Measurements from ENCODE around the gene DENND11.

The DENND11 gene

DNA sequence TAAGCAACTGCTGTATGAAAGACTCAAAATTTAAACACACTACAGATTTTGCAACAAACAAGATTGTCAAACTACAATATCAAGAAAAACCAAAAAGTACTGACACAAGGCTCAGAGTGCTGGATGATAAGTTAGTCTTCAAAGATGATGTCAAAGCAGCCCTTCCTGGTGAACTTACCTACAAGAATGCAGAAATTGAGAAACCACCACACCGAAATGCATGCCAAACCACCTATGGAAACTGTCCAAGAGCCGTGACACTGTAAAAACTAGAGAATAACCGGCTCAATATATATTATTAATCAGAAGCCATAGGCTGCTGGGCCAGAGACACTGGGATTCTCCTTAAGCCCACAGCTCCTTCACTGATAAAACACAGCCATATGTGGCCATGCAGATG lies 25.3 kb downstream of the DENND11 start:
- DNase-seq = peak; percentile 63

DNA sequence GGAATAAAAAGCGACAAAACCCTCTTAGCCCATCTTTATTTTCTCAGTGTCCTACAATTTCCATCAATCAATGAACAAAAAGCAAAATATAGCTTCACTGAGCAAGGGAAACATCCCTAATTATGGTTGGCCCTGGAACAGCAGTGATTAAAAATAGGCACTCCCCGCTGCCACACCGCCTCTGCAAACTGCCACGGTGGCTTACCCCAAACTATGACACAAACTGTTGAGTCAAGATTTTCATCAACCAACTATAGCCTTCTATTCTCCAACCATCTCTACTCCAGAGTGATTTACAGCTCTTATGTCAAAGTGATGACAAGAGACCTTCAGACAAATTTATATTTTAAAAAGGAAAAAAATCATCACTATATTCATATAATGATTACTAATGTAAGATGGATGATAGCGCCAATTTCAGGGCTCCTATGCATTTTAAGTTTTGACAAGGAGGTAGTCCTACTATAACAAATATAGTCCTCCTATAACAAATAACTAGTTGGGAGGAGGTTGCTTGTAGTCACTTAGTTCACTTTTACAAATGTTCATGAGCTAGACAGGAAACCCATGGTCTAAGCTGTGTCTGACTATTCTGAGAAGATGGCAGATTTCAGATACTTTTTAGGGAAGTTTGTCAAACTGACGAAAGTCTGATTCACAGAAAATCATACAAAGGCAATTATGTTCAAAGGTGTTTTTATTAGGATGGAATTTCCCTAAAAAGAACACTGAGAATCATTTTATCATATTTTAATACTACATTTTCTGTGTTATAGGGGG lies 26.3 kb downstream of the DENND11 start:
- peak; percentile 78 for DNase-seq

DNA sequence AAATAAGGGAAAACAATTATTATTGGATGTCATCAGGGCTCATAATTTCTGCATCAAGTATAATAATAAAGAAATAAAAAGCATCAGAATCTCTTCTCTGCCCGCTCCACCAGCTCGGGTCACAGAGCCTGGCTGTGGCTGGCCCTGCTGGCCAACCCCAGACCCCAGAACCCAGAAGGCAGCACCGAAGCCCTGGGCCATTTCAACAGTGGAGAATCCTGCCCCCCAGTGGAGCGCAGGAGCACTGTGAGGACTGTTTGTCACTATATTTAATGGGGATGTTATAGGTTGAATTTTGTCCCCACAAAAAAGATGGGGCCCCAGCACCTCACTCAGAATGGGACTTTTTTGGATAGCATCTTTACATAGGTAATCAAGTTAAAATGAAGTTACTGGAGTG lies 27.3 kb downstream of the DENND11 start:
- peak; percentile 36 for DNase-seq

DNA sequence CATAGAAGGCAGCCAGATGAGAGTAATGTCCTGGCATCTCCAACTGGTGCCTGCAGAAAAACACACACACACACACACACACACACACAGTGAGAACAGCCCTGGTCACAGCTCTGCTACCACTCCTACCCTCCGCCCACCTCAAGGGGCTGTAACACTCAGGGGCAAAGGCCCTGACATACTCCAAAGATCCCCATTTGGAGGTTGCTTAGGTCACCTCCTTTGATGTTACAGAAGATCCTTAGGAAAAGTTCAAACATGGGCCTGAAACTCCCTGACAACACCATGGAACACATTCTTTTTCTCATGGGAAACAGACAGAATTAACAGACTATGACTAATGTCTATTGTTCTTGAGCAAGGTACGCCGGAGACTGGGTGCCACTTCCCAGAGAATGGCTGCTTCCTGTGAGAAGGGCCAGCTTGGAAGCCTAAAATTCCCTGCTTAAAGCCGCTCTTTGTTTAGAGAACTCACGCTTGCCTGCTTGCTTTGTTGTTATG lies 27.7 kb downstream of the DENND11 start:
- DNase-seq = no peak

DNA sequence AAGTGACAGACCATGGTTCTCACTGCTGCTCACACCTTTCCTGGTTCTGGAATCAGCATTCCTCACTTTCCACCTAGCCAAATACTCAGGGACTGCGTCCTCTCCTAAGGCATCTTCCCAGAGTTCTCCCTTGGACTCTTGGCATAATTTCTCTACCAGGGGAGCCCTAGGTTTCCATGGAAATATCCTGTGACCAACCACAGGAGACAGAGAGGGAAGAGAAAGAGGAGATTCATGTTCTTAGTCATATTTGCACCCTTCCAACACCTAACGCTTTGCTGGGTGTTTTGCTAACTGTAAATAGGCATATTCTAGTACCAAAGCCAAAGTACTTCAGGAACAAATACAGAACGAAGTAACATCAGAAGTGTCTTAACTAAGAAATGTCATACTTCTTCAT lies 28.6 kb downstream of the DENND11 start:
- DNase-seq = no peak

DNA sequence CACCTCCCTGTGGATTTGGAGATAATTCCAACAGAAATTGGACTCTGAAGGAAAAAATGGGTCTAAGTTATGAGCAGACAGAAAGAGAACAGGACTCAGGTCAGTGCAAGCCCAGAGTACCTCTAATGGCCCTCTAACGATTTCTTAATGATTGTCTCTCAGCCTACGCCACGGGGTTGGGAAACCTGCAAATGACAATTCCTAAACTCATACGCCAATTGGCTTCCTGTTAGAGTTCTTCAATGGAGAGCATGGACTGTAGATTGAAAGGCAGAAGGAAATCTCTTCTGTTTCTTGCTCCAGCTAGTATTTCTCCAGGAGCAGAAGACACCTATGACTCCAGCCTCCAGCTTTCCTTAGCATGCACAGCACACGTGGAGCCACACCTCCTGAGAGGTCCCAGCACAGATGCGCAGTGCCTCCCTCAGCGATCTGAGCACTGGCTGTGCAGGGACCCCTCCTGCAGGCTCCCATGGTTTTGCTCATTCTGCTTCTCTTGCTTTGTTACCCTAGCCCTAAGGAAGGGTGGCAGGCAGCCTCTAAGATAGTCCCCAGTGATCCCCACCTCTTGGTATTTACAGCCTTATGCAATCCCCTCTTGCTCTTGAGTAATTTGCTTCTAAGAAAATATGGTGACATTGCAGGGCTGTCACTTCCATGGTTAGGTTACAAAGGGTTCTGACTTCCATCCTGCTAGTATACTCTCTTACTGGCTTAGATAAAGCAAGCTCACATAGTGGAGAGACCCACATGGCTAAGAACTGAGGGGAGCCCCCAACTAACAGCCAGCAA lies 30.1 kb downstream of the DENND11 start:
- peak; percentile 73 for DNase-seq

DNA sequence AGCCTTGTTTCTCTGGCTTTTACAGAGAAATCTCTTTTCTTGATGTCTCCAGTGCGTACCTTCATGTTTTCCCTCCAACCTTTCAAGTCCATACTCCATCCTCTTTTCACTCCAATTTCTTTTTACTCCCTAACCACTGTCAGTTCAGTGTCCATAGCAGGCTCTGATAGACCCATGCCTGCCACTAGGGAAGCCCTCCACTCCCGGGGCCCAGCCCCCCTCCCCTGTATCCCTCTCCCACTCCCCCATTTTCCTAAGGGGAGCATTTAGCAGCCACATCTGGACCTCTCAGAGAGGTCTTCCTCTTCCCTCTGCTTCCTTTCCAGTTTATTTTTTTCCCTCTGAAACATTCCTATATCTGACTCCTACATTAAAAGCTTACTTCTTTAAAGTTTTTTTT lies 33.1 kb downstream of the DENND11 start:
- no peak for DNase-seq

DNA sequence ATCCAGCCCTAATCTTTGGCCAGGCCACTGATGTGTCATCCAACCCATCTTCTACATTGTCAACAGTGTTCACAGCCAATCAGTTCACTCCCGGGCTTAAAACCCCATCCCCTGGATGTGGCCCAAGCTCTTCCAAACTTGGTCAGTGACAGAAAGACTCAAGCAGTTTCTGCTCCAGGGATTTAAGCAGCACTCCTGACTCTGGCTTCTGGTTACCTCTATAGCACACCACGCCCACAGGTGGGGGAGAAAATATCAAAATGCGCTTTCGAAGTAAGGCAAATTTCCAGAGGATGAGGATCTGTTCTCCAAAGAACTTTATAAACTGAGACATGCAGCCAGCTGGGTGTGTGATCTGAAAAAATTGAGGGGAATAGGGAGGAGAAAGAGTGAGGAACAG lies 35.9 kb downstream of the DENND11 start:
- no peak for DNase-seq

DNA sequence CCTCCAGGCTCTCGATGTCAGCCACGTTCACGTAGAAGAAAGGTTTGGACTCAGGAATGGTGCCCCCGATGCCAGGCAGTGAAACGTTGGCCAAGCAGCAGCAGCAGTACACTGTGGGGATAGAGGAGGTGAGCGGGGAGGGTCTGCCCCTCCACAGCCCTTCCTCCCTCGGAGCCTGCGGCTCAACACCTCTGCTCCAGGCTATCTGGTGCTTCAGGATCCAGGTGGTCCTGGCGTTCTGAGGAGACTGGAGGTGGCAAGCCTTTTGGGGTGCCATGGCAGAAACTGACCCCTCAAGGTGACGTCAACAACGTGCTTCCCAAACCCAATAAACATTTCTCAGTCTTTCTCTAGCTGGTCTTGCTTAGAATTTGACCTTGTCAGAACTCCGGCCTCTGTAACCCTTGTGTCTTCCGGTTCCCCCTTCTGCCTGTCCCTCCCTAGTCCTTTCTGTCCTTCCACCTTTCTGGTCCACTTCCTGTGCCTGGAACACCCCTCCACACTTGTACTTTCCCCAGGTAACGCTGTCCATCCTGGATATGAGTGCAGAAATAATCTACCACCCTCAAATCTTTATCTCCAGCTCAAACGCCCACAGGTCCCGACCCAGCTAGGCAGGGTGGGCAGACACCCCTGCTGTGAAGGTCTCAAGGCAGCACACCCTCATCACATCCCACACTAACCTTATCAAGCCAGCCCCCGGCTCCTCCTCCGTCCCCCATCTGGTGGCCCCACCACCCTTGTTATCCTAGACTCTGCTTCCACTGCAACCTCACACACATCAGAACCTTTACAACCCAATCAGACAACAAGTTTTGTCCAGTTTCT lies 36.5 kb downstream of the DENND11 start:
- no peak for DNase-seq

DNA sequence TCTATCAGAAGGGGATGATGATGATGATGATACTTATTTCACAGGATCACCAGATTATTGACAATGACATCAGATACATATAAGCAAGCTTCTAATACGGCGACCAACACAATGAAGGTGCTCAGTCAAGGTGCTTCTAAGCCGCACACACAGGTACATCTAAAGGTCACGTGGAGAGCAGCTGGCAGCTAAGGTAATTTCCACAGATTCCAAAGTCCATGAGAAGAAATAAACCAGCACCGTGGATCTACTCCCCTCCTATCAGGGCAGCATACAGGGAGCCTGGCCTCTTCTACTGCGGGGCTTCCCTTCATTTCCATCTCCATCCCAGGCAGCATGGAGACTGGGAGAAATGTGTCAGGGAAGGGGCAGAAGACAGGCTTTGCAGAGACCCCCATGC lies 37.5 kb downstream of the DENND11 start:
- no peak for DNase-seq

DNA sequence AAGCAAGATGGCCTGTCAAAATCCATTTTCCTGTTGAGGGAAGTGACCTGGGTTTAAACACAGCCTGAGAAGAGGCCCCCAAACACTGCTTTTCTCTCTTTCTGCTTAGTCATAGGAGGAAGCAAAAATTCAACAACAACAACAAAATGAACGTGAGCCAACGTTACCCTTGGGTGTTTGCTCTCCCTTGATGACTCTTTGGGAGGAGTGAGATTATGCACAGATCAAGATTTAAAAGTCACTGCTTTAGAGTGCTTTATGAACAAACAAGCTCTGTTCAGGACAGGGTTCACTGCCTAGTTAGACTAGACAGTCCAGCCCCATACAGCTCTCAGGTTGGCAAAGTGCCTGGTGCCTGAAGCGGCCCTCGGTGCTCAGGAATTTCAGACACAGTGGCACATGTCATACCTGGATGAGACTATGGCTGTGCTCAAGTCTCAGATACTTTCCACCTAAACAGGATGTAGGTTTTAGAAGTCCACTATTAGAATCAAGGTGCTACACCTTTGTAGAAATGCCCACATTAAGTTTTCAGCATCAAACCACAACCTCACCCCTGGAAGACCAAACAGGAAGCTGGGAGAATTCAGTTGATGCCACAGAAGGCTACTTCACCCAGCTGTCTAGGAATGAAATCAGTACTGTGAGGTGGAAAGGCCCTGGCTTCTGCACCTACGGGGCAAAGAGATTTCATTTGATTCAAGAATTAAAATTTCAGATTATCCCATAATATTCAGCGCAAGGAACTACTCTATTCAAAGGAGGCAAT lies 38.7 kb downstream of the DENND11 start:
- DNase-seq = peak; percentile 49

DNA sequence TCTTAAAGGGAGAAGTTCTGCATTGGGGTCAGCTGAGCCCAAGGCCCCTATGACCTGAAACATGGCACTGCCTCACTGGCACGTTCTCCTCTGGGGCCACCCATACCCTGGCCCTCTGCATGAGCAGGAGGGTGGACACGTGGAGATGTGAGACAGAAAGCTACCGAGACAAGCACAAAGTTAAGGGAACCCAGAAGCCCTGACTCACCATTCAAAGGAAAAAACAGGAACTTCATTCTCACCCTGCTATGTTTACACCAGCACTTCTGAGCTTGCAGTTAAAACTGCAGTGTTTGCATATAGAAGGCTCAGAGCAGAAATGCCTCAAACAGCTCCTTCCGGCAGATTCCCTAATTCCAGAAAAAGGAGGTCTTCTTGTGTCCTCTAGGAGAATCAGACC lies 41.7 kb downstream of the DENND11 start:
- peak; percentile 86 for DNase-seq

DNA sequence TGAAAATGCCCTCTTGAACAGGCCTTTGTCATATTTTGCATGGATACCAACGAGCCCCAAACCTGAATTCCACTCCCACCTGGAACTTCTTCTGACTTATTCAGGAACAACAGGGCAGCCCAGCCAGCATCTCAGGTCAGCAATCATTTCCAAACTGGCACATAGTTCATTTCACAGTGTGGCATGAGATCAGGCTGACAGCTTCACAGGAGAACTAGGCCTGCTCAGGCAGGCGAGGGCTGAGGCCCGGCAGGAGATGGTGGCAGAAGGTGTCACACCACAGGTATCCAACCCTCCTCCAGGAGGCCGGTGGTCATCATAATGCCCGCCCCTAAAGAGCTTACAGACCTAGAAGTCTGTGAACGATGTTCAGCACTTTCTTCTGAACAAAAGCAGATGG lies 42.5 kb downstream of the DENND11 start:
- DNase-seq = no peak

DNA sequence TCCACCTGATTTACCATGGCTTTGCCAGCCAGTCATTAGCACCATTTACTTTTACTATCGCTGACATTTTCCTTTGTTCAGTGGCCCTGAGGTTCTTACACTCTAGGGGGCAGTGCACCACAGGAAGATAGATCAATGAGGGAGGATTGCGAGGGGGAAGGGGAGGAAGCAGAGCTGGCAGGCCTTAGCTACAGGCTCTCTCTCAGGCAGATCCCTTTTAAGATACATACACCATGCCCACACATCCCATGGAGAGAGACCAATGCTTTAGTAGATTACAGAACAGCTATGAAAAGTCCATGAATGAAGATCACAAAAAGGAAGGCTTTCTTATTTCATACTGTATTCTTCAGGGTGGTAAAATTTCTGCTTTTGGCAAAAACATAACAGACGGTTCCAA lies 47.4 kb downstream of the DENND11 start:
- peak; percentile 94 for DNase-seq

DNA sequence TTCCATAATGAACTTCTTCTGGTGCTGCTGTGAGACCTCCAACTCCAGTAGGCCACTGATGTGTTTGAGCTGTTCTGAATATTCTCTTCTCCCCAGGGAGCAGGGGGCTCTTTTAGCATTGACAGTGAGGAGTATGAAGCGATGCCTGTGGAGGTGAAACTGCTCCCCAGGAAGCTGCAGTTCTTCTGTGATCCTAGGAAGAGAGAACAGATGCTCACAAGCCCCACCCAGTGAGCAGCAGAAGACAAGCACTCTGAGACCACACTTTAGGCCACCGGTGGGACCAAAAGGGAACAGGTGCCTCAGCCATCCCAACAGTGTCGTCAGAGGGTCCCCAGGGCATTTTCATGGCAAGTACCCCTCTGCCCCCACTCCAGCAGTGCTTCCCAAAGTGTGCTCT lies 49.3 kb downstream of the DENND11 start:
- DNase-seq = no peak
